ENCODE data around the gene GINS1.

GINS1 gene

GRCh38 chr20:25394276-25394675 lies 13.2 kb upstream of the GINS1 start:
- H3K4me3 ChIP-seq (ENCODE audit: low read depth, low read length) = no peak overlapping the region
- H2AFZ ChIP-seq (ENCODE audit: insufficient read depth, low read length, poor library complexity) = no peak overlapping the region
- peaks cover 12% of the 10 kb centered on the region for H3K79me2 ChIP-seq (ENCODE audit: control insufficient read depth, insufficient read depth, low read length, poor library complexity)
- H2BK12ac ChIP-seq (ENCODE audit: low read length) = no peak overlapping the region
- no peak overlapping the region for H2BK120ac ChIP-seq (ENCODE audit: insufficient read depth, low read length, poor library complexity)
- no peak overlapping the region for H4K91ac ChIP-seq (ENCODE audit: low read depth, low read length)
- no peak overlapping the region for H3K27ac ChIP-seq (ENCODE audit: low read depth, low read length)
- no peaks in the 10 kb centered on the region for H3K9me3 ChIP-seq (ENCODE audit: insufficient read depth, low read depth, low read length)
- H3K4me1 ChIP-seq (ENCODE audit: control insufficient read depth in 1 of 2, insufficient read depth in 2 of 2, low read length in 2 of 2) = peaks cover 5 to 9% of the 10 kb centered on the region in 2 experiments
- no peak overlapping the region for H3K4me2 ChIP-seq (ENCODE audit: low read length)
- H3K79me1 ChIP-seq (ENCODE audit: low read length) = peaks cover 17% of the 10 kb centered on the region
- H2AK5ac ChIP-seq (ENCODE audit: low read length) = no peak overlapping the region
- H3K9ac ChIP-seq (ENCODE audit: low read length) = no peak overlapping the region
- no peak overlapping the region for H3K18ac ChIP-seq (ENCODE audit: low read length)
- H3K14ac ChIP-seq (ENCODE audit: low read length) = no peak overlapping the region
- no peak overlapping the region for H3K4ac ChIP-seq (ENCODE audit: low read depth, low read length)
- H2BK5ac ChIP-seq (ENCODE audit: low read depth, low read length, poor library complexity) = no peak overlapping the region
- H3K27me3 ChIP-seq (ENCODE audit: insufficient read depth, low read length) = no peaks in the 10 kb centered on the region
- H3K36me3 ChIP-seq (ENCODE audit: control insufficient read depth in 1 of 2, insufficient read depth in 2 of 2, low read length in 2 of 2) = no peaks in the 10 kb centered on the region
- H4K8ac ChIP-seq (ENCODE audit: low read depth, low read length) = no peak overlapping the region
- no peak overlapping the region for H4K12ac ChIP-seq (ENCODE audit: low read depth, low read length)
- no CpG with 5 or more reads among the region's 5 CpGs for WGBS (ENCODE audit: extremely low coverage, insufficient coverage, insufficient read length)
- no peak overlapping the region for H3K23ac ChIP-seq (ENCODE audit: low read length)
- DNase-seq = no peak

GRCh38 chr20:25394996-25395395 lies 12.5 kb upstream of the GINS1 start:
- no peak for DNase-seq
- no CpG with 5 or more reads among the region's 6 CpGs for WGBS (ENCODE audit: extremely low coverage, insufficient coverage, insufficient read length)
- H2BK5ac ChIP-seq (ENCODE audit: low read depth, low read length, poor library complexity) = no peak overlapping the region

DNA sequence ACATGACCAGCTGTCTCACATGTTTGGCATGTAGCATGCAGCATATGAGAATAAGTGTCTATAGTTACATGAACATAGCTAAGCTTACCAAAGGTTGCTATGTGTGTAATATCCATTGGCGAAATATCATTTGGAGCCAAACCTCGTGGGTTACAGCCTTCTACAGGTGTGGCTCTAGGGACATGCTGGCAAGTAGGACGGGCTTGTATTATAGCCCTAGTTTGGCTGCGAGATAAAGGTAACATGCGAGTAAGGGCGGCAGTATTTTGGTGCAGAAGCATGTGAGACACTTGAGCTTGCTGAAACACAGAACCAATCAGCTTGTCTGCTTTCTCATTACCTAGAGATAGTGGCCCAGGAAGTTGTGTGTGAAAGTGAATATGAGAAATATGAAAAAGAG lies 10.4 kb upstream of the GINS1 start:
- H2AFZ ChIP-seq (ENCODE audit: insufficient read depth, low read length, poor library complexity) = no peak overlapping the region
- H2BK5ac ChIP-seq (ENCODE audit: low read depth, low read length, poor library complexity) = peak overlapping the region; percentile 60
- no peaks in the 10 kb centered on the region for H3K36me3 ChIP-seq (ENCODE audit: control insufficient read depth in 1 of 2, insufficient read depth in 2 of 2, low read length in 2 of 2)
- H4K12ac ChIP-seq (ENCODE audit: low read depth, low read length) = no peak overlapping the region
- H3K79me1 ChIP-seq (ENCODE audit: low read length) = peaks cover 4% of the 10 kb centered on the region
- H3K27ac ChIP-seq (ENCODE audit: low read depth, low read length) = peak overlapping the region; percentile 13
- H3K9ac ChIP-seq (ENCODE audit: low read length) = no peak overlapping the region
- peak overlapping the region; percentile 70 for H4K91ac ChIP-seq (ENCODE audit: low read depth, low read length)
- H3K4me2 ChIP-seq (ENCODE audit: low read length) = no peak overlapping the region
- no peaks in the 10 kb centered on the region for H3K27me3 ChIP-seq (ENCODE audit: insufficient read depth, low read length)
- no CpG with 5 or more reads among the region's 6 CpGs for WGBS (ENCODE audit: extremely low coverage, insufficient coverage, insufficient read length)
- DNase-seq = peak in 1 of 2 donors; percentile 73
- no peak overlapping the region for H3K23ac ChIP-seq (ENCODE audit: low read length)
- no peak overlapping the region for H3K18ac ChIP-seq (ENCODE audit: low read length)
- no peaks in the 10 kb centered on the region for H3K9me3 ChIP-seq (ENCODE audit: insufficient read depth, low read depth, low read length)
- peak overlapping the region; percentile 72 for H2BK12ac ChIP-seq (ENCODE audit: low read length)
- peak overlapping the region; percentile 76 for H2AK5ac ChIP-seq (ENCODE audit: low read length)
- peaks cover 5 to 9% of the 10 kb centered on the region in 2 experiments for H3K4me1 ChIP-seq (ENCODE audit: control insufficient read depth in 1 of 2, insufficient read depth in 2 of 2, low read length in 2 of 2)
- H3K79me2 ChIP-seq (ENCODE audit: control insufficient read depth, insufficient read depth, low read length, poor library complexity) = no peaks in the 10 kb centered on the region
- no peak overlapping the region for H3K4ac ChIP-seq (ENCODE audit: low read depth, low read length)
- H3K14ac ChIP-seq (ENCODE audit: low read length) = peak overlapping the region; percentile 29
- no peak overlapping the region for H4K8ac ChIP-seq (ENCODE audit: low read depth, low read length)
- H2BK120ac ChIP-seq (ENCODE audit: insufficient read depth, low read length, poor library complexity) = peak overlapping the region; percentile 5
- H3K4me3 ChIP-seq (ENCODE audit: low read depth, low read length) = no peak overlapping the region

More at GRCh38 chr20:25394996-25395395, 12.5 kb upstream of the GINS1 start:
- Histone ChIP-seq H4K12ac (ENCODE audit: low read depth, low read length) (no peak overlapping the region), H3K4me2 (ENCODE audit: low read length) (no peak overlapping the region), H2AK5ac (ENCODE audit: low read length) (no peak overlapping the region), H3K79me2 (ENCODE audit: control insufficient read depth, insufficient read depth, low read length, poor library complexity) (peaks cover 7% of the 10 kb centered on the region), H3K14ac (ENCODE audit: low read length) (no peak overlapping the region), H3K4ac (ENCODE audit: low read depth, low read length) (no peak overlapping the region), H2AFZ (ENCODE audit: insufficient read depth, low read length, poor library complexity) (no peak overlapping the region), H3K36me3 (ENCODE audit: control insufficient read depth in 1 of 2, insufficient read depth in 2 of 2, low read length in 2 of 2) (no peaks in the 10 kb centered on the region), H3K9me3 (ENCODE audit: insufficient read depth, low read depth, low read length) (no peaks in the 10 kb centered on the region), H3K9ac (ENCODE audit: low read length) (no peak overlapping the region), H2BK120ac (ENCODE audit: insufficient read depth, low read length, poor library complexity) (no peak overlapping the region), H2BK12ac (ENCODE audit: low read length) (no peak overlapping the region), H3K27ac (ENCODE audit: low read depth, low read length) (no peak overlapping the region), H3K27me3 (ENCODE audit: insufficient read depth, low read length) (no peaks in the 10 kb centered on the region), H3K79me1 (ENCODE audit: low read length) (peaks cover 12% of the 10 kb centered on the region), H3K4me1 (ENCODE audit: control insufficient read depth in 1 of 2, insufficient read depth in 2 of 2, low read length in 2 of 2) (peaks cover 5 to 9% of the 10 kb centered on the region in 2 experiments), H4K91ac (ENCODE audit: low read depth, low read length) (no peak overlapping the region), H3K23ac (ENCODE audit: low read length) (no peak overlapping the region), H3K18ac (ENCODE audit: low read length) (no peak overlapping the region), H4K8ac (ENCODE audit: low read depth, low read length) (no peak overlapping the region), H3K4me3 (ENCODE audit: low read depth, low read length) (no peak overlapping the region)

DNA sequence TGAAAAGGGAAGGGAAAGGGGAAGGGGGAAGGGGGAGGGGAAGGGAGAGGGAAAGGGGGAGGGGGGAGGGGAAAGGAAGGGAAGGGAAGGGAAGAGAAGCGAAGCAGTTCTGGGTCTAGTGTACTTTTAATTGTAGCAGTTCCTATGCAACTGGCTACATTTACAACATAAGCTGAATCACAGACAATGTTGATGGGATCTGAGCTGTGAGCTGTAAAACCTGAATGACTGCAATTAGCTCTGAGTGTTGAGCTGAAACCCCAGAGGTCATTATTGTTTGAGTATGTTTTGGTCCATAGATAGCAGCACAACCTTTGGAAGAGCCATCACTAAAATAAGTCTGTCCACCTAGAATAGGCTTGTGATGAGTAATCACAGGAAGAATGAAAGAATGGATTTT lies 9.7 kb upstream of the GINS1 start:
- H3K23ac ChIP-seq (ENCODE audit: low read length) = no peak overlapping the region
- no peak overlapping the region for H3K4ac ChIP-seq (ENCODE audit: low read depth, low read length)
- no peak overlapping the region for H4K8ac ChIP-seq (ENCODE audit: low read depth, low read length)
- peaks cover 5 to 9% of the 10 kb centered on the region in 2 experiments for H3K4me1 ChIP-seq (ENCODE audit: control insufficient read depth in 1 of 2, insufficient read depth in 2 of 2, low read length in 2 of 2)
- peak overlapping the region; percentile 48 for H3K27ac ChIP-seq (ENCODE audit: low read depth, low read length)
- H3K79me1 ChIP-seq (ENCODE audit: low read length) = peaks cover 4% of the 10 kb centered on the region
- H3K79me2 ChIP-seq (ENCODE audit: control insufficient read depth, insufficient read depth, low read length, poor library complexity) = no peaks in the 10 kb centered on the region
- no peak overlapping the region for H4K12ac ChIP-seq (ENCODE audit: low read depth, low read length)
- no peak overlapping the region for H2BK5ac ChIP-seq (ENCODE audit: low read depth, low read length, poor library complexity)
- H3K9me3 ChIP-seq (ENCODE audit: insufficient read depth, low read depth, low read length) = peaks cover 3% of the 10 kb centered on the region
- no peak overlapping the region for H3K14ac ChIP-seq (ENCODE audit: low read length)
- no peak overlapping the region for H4K91ac ChIP-seq (ENCODE audit: low read depth, low read length)
- no peak overlapping the region for H3K18ac ChIP-seq (ENCODE audit: low read length)
- H3K4me2 ChIP-seq (ENCODE audit: low read length) = peak overlapping the region; percentile 37
- no peak overlapping the region for H3K9ac ChIP-seq (ENCODE audit: low read length)
- no peak overlapping the region for H2BK120ac ChIP-seq (ENCODE audit: insufficient read depth, low read length, poor library complexity)
- H3K27me3 ChIP-seq (ENCODE audit: insufficient read depth, low read length) = no peaks in the 10 kb centered on the region
- no peak overlapping the region for H2AK5ac ChIP-seq (ENCODE audit: low read length)
- no peak overlapping the region for H3K4me3 ChIP-seq (ENCODE audit: low read depth, low read length)
- H2AFZ ChIP-seq (ENCODE audit: insufficient read depth, low read length, poor library complexity) = no peak overlapping the region
- WGBS (ENCODE audit: extremely low coverage, insufficient coverage, insufficient read length) = no CpG with 5 or more reads among the region's 1 CpG
- DNase-seq = peak; percentile 60 to 80
- no peak overlapping the region for H2BK12ac ChIP-seq (ENCODE audit: low read length)
- H3K36me3 ChIP-seq (ENCODE audit: control insufficient read depth in 1 of 2, insufficient read depth in 2 of 2, low read length in 2 of 2) = no peaks in the 10 kb centered on the region
